Aorta (tissue), 5 donors: Measurements from ENCODE around the gene TNFSF8. TPM values are rescaled to one million over a fixed set of nuclear protein-coding genes. Genes with fewer than 3 reads are reported as not detected.

Source experiments
- ATAC-seq: fragments of 200-7000 bp; cut with Tn5 transposase; one replicate; pipeline ENCODE4 v1.9.1; 2022; ENCODE audit warnings: moderate library complexity; ENCODE audit not compliant: low FRiP score
- DNase-seq, 2 donors: peaks; one replicate each; pipeline ENCODE4 v3.0.0-alpha.2; 2020
- H3K27ac ChIP-seq, 2 donors: one replicate each; pipeline ENCODE4 v1.5.1; 2013; ENCODE audit warnings: low read length in 2 of 2, mild to moderate bottlenecking in 2 of 2, moderate library complexity in 2 of 2, control low read depth in 1 of 2, inconsistent platforms in 1 of 2, low read depth in 1 of 2
- H3K27me3 ChIP-seq, 2 donors: one replicate each; pipeline ENCODE4 v1.6.1; 2013; ENCODE audit warnings: control low read depth in 1 of 2, low read length in 1 of 2, mild to moderate bottlenecking in 1 of 2, moderate library complexity in 1 of 2; ENCODE audit not compliant: insufficient read depth in 2 of 2, control insufficient read depth in 1 of 2
- H3K36me3 ChIP-seq, 2 donors: one replicate each; pipeline ENCODE4 v1.6.1; 2013; ENCODE audit warnings: control low read depth in 1 of 2, low read length in 1 of 2, mild to moderate bottlenecking in 1 of 2; ENCODE audit not compliant: insufficient read depth in 2 of 2, control insufficient read depth in 1 of 2
- H3K4me1 ChIP-seq, 2 donors: one replicate each; pipeline ENCODE4 v1.6.1; 2013; ENCODE audit warnings: low read length in 2 of 2, control low read depth in 1 of 2, mild to moderate bottlenecking in 1 of 2, moderate library complexity in 1 of 2; ENCODE audit not compliant: insufficient read depth in 2 of 2, control insufficient read depth in 1 of 2
- H3K4me3 ChIP-seq, 2 donors: one replicate each; pipeline ENCODE4 v1.5.1; 2013; ENCODE audit warnings: low read length in 2 of 2, control low read depth in 1 of 2, mild to moderate bottlenecking in 1 of 2
- H3K9me3 ChIP-seq: one replicate; pipeline ENCODE4 v1.6.1; 2013; ENCODE audit warnings: mild to moderate bottlenecking, low read length; ENCODE audit not compliant: control insufficient read depth
- WGBS, 2 donors: extraction: QIAGEN DNeasy Blood & Tissue Kit; methylation state at CpG; one replicate each; pipeline ENCODE4 v1.1.7; 2013; 5-methylcytosine and 5-hydroxymethylcytosine counted together
- intact Hi-C, 2 donors: fragments of 100-400 bp; cut with DNase I; formaldehyde crosslinking; loops; one replicate each; pipeline versions ENCODE4 v1.14.2 to v1.15.0; 2022
- polyA plus RNA-seq, 2 donors: library from polyadenylated mRNA; stranded (reverse); fragments of 200-250 nt; gene quantifications; one replicate each; pipeline ENCODE4 v1.2.3, GENCODE V29; 2013
- total RNA-seq, 2 donors: library from RNA; stranded (reverse); fragmentation: NEBNext Ultra II Directional; extraction: Animal tissue kit (Norgen Biotek cat#: 25700); gene quantifications; one replicate each; pipeline ENCODE4 v1.2.1, GENCODE V29; 2021
- donor health status: healthy with polysubstance abuse.
- donor health status: Bipolar disorder and iron deficiency.
- donor health status: DM: no; HTN: no; CAD: no.
- donor health status: DM: no; HTN: no; CAD: no.
- donor health status: DM: yes; HTN: yes; CAD: no.

Gene TNFSF8
- total and polyA plus RNA-seq, 4 donors: 0.54 to 5.8 (median 3.0) TPM

DNA sequence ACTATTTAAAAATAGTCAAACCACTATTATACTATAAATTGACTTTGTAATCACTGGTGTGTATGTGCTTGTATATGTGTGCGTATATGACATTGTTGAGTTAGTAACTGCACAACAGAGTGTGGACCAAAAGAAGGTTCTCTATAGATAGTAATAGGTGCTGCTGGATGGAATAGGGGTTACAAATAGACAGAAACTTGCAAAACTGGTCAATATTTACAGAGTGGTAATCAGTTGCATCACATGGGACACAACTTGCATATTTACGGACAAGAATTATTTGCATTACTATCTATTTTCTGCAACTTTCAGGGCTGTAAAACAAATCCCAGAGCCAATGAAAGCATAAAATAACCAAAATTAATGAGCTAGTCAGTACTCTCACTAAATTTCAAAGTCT is 42.4 kb downstream of the TNFSF8 start:
- intact Hi-C loops: no loop called here
- Histone ChIP-seq H3K27me3 (no peaks in the 10 kb centered on the region), H3K36me3 (no peaks in the 10 kb centered on the region), H3K4me1 (no peaks in the 10 kb centered on the region), H3K4me3 (no peak overlapping the region), H3K9me3 (no peaks in the 10 kb centered on the region), H3K27ac (no peak overlapping the region)
- DNase-seq: no peak
- WGBS, 2 donors: 90 to 94% methylated on average over 2 of the region's 2 CpGs
- no peak for ATAC-seq

- ATAC-seq (no peak), DNase-seq (no peak)
- intact Hi-C loops: no loop called here
- Histone ChIP-seq H3K9me3 (no peaks in the 10 kb centered on the region), H3K4me1 (no peaks in the 10 kb centered on the region), H3K27me3 (no peaks in the 10 kb centered on the region), H3K36me3 (no peaks in the 10 kb centered on the region), H3K27ac (no peak overlapping the region), H3K4me3 (no peak overlapping the region)
- WGBS, 2 donors: 80 to 84% methylated on average over 8 of the region's 8 CpGs
Measured at GRCh38 chr9:114884787-114885452, 45.5 kb downstream of the TNFSF8 start.

GRCh38 chr9:114883709-114884108 is 46.7 kb downstream of the TNFSF8 start:
- WGBS, 2 donors: 67 to 76% methylated on average over 1 of the region's 1 CpG
- intact Hi-C loops: no loop called here
- no peak for ATAC-seq
- H3K27ac ChIP-seq: no peak overlapping the region
- H3K27me3 ChIP-seq: no peaks in the 10 kb centered on the region
- H3K36me3 ChIP-seq: no peaks in the 10 kb centered on the region
- H3K4me3 ChIP-seq: no peak overlapping the region
- H3K4me1 ChIP-seq: no peaks in the 10 kb centered on the region
- H3K9me3 ChIP-seq: no peaks in the 10 kb centered on the region
- DNase-seq: no peak

- no peak for ATAC-seq
- H3K9me3 ChIP-seq: no peaks in the 10 kb centered on the region
- H3K36me3 ChIP-seq: no peaks in the 10 kb centered on the region
- DNase-seq: no peak
- no peak overlapping the region for H3K4me3 ChIP-seq
- H3K4me1 ChIP-seq: no peaks in the 10 kb centered on the region
- H3K27me3 ChIP-seq: no peaks in the 10 kb centered on the region
- intact Hi-C loops: no loop called here
- no peak overlapping the region for H3K27ac ChIP-seq
- 70 to 71% methylated on average over 1 of the region's 1 CpG for WGBS, 2 donors
Measured at GRCh38 chr9:114880291-114880745, 50.1 kb downstream of the TNFSF8 start.

GRCh38 chr9:114878879-114879564 is 51.4 kb downstream of the TNFSF8 start:
- Histone ChIP-seq H3K4me1 (no peaks in the 10 kb centered on the region), H3K27me3 (no peaks in the 10 kb centered on the region), H3K4me3 (no peak overlapping the region), H3K9me3 (no peaks in the 10 kb centered on the region), H3K27ac (no peak overlapping the region), H3K36me3 (no peaks in the 10 kb centered on the region)
- intact Hi-C loops: no loop called here
- ATAC-seq: no peak
- DNase-seq: no peak
- WGBS, 2 donors: 77 to 91% methylated on average over 4 of the region's 4 CpGs

GRCh38 chr9:114869845-114870244 is 60.5 kb downstream of the TNFSF8 start:
- Histone ChIP-seq H3K4me3 (no peak overlapping the region), H3K27ac (no peak overlapping the region), H3K4me1 (no peaks in the 10 kb centered on the region), H3K36me3 (no peaks in the 10 kb centered on the region), H3K9me3 (no peaks in the 10 kb centered on the region), H3K27me3 (no peaks in the 10 kb centered on the region)
- ATAC-seq (no peak), DNase-seq (no peak)
- intact Hi-C loops: no loop called here
- 57 to 62% methylated on average over 3 of the region's 3 CpGs for WGBS, 2 donors

GRCh38 chr9:114869378-114869777 is 61.0 kb downstream of the TNFSF8 start:
- H3K4me3 ChIP-seq: no peak overlapping the region
- ATAC-seq (no peak), DNase-seq (no peak)
- H3K27me3 ChIP-seq: no peaks in the 10 kb centered on the region
- no peaks in the 10 kb centered on the region for H3K9me3 ChIP-seq
- no peak overlapping the region for H3K27ac ChIP-seq
- intact Hi-C loops: no loop called here
- H3K4me1 ChIP-seq: no peaks in the 10 kb centered on the region
- WGBS, 2 donors: 91 to 93% methylated on average over 5 of the region's 5 CpGs
- H3K36me3 ChIP-seq: no peaks in the 10 kb centered on the region

GRCh38 chr9:114867327-114867726 is 63.1 kb downstream of the TNFSF8 start:
- Histone ChIP-seq H3K27ac (no peak overlapping the region), H3K4me3 (no peak overlapping the region), H3K4me1 (no peaks in the 10 kb centered on the region), H3K27me3 (no peaks in the 10 kb centered on the region), H3K9me3 (no peaks in the 10 kb centered on the region), H3K36me3 (no peaks in the 10 kb centered on the region)
- WGBS, 2 donors: 83 to 84% methylated on average over 5 of the region's 5 CpGs
- intact Hi-C loops: no loop called here
- ATAC-seq (no peak), DNase-seq (no peak)

GRCh38 chr9:114864471-114864870 is 65.9 kb downstream of the TNFSF8 start:
- ATAC-seq: no peak
- intact Hi-C loops: no loop called here
- Histone ChIP-seq H3K36me3 (no peaks in the 10 kb centered on the region), H3K27me3 (no peaks in the 10 kb centered on the region), H3K4me1 (no peaks in the 10 kb centered on the region), H3K4me3 (no peak overlapping the region), H3K9me3 (no peaks in the 10 kb centered on the region), H3K27ac (no peak overlapping the region)
- DNase-seq: no peak
- 86 to 91% methylated on average over 1 of the region's 1 CpG for WGBS, 2 donors
